Astrocyte of the hippocampus (primary cell): ENCODE results near the gene UBAC2.
"Not testable (repeated sequence)": the region's sequence is repeated elsewhere in the genome, so short reads cannot be mapped to it uniquely, and the experiment has no call there.

ENCODE experiments used
- DNase-seq: peaks from one replicate; pipeline ENCODE4 v3.0.0; 2011; ENCODE audit warnings: low read depth, low spot score

UBAC2 gene

DNA sequence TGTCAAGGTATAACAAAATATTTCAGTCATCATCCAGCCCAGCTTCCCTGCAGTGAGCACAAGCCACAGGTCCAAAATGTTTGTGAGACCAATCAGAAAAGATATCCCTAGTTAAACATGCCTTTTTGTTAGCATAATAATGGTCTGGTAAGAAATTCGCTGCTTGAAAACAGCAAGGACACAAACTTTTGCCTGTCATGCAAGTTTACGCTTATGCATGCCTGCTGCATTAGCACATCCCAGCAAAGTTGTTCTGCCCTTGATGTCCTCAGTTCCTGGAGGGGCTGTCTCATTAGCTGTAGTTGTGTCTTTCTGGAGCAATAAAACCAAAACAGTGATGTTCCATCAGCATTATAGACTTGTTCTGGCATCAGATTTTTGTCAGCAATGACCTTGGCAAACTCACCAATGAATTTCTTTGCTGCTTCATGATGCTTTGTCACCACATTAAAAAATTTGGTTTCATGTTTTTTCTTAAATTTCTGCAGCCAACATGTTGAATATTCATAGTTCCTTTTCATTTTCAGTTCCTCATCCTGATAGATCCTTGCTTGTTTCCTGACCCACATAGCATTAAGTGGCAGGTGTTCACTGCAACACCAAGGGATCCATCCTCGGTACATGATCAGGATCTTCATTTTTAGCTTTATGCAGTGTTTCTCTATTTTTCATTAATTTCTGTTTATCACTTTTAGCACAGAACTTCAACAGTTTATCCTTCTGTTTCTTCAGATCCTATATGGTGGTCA, 178.5 kb downstream of the UBAC2 start:
- DNase-seq, result no peak

DNA sequence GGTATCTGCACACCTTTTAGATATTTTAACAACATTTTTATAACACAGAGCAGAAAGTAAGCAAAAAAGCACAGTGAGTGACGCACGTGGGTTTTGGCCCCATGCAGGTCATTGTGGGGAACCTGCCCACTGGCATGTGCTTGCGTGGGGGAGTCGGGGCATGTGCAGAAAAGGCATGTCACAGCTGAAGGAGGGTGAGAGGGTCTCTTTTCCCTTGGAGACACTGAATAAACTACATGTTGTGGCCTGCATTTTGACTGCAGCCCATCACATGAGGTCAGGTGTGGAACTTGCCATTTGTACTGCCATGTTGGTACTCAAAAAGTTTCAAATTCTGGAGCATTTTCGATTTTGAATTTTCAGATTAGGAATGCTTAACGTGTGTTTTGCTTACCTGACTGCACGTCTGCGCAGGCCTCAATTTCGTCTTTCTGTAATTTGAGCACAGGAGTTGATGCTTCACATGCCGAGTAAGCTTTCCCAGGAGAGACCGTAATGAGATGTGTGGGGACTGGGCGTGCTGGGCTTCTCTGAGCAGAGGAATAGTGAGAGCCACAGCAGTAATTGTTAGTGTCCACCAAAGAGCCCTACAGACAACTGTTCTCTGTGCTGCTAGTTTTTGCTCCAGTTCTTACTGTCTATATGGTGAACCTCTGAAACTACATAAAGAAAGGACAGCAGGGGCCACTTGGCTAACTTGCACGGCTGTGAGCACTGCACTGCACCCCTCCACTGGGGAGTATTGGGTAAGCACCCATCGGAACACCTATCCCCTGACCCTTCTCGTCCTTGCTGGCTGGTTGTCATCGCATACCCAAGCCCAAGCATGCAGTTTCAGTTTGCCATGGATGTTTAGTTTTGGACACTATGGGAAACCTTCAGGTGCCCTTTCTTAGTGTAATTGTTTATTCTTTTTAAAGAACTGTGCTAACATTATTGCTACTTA, 179.5 kb downstream of the UBAC2 start:
- DNase-seq, result no peak

DNA sequence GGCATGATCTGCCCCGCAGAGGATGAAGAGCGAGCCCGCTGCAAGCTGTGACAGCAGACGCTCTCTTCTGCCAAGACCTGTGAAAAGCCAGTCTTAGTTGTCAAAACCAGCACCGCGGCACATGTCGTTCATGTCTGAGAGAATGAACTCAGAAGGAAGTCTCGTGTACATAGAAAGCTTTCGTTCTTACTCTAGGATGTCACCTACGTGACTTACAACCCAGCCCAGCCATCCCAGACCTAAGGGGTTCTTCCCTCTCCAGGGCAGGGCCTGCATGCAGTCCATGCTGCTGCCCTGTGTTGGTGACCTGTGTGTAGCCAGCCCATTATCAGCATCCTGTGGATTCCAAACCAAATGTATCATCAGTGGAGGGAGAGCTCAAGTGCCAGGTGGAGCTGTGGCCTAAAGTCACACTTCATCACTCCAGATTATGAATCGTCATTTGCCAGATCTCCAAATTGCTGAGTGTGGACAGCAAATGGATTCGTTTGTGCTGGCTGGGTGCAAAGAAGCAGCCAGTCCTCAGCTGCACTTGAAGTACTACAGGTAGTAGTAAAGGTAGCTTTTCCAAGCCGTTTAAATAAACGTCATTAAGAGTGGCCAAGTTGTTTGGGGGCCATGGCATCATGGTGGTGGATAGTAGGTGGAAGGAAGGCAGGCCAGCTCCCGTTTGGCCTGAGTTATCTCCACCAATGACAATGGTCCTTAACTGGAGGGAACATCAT, 180.4 kb downstream of the UBAC2 start:
- DNase-seq, result no peak

DNA sequence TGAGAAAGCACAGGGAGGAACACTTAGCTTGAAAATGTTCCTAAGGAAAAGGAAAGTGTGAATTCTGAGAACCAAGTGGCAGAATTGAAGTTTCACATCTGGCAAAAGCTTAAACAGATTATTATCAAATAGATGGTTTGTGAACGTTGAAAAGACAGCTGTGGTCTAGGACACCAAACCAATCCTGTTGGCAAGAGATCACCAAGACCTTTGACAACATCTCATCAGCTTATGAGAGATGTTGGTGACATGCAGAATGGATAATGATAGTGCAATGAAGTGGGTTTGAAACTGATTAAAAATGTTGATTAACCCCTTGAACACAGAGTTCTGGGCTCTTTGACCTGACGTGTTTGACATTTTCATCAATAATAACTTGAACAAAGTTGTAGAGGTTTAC, 181.1 kb downstream of the UBAC2 start:
- DNase-seq, result no peak

DNA sequence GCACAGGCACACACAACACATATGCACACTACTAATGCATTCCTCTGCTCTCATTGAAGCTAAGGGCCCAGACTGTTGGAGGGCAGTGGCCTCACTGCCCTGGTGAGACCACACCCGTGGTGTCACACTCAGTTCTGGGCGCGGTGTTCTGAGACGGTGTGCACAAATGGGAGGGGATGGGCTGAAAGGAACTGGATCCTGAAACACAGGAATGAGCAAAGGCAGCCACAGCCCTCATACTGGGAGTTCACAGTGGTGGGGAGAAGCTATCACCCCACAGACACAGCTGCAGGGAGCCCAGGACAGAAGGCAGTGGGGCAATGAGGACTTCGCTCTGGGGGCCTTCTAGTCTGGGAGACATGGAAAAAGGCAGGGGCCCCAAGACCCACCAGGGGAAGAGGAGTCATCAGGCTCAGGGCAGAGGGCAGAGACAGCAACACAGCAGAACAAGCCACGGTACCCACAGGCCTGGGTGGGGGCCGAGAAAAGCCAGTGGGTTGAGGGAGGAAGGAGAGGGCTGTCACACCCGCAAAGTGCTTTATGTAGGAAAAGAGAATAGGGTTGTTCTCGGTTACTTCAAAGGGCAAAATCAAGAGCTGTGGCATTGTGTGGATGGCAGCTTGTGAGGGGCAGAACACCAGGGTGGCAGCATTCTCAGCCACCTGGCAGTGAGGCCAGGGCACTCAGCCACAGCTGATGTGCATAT, 181.9 kb downstream of the UBAC2 start:
- no peak for DNase-seq

DNA sequence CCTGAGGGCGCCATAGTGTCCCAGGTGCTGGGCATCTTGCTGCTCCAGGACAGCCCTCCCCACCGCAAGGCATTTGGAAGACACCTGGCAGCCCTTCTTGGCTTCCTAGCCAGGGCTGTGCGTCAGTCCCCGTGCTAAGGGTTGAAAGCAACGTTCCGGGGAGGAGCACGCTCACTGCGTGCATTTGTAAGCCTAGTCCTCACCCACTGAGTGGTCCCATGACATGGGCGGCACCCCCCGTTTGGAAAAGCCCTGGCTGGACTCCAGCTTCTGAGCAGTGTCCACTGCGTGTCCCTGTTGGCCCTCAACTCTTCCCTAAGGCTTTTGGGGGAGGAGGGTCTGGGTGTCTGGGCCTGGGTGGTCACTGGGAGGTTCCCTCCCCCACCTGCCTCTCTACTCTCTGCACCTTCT, 182.9 kb downstream of the UBAC2 start:
- no peak for DNase-seq

DNA sequence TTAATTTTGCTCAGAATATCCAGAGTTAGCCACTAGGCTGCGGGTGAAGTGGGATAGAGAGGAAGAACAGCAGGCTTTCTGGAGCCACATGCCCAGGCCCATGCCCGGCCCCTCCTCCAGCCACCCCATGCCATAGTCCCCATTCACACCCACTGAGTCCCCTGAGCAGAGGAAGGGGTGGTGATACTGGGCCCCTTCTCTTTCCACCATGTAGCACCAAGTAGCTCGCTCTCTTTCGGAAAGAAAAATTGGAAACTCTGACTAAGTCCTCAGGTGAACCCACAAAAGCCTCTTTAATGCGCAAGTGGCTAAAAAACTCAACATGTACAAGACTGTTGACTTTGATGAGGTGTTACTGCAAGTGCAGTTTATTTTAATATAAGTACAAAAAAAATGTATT, 183.3 kb downstream of the UBAC2 start:
- no peak for DNase-seq

DNA sequence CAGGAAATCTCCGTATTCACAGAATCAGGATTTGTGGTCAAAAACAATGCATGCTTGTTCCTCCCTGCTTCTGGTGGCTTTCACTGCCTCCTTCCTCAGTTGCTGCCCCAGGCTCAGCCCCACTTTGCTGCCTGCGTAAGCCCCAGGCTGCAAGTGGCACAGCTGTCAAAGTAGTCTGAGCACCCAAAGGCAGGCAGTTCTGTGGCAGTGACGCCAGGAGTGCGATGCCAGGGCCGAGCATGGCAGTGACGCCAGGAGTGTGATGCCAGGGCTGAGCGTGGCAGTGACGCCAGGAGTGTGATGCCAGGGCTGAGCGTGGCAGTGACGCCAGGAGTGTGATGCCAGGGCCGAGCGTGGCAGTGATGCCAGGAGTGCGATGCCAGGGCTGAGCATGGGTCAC, 183.8 kb downstream of the UBAC2 start:
- DNase-seq, result no peak

DNA sequence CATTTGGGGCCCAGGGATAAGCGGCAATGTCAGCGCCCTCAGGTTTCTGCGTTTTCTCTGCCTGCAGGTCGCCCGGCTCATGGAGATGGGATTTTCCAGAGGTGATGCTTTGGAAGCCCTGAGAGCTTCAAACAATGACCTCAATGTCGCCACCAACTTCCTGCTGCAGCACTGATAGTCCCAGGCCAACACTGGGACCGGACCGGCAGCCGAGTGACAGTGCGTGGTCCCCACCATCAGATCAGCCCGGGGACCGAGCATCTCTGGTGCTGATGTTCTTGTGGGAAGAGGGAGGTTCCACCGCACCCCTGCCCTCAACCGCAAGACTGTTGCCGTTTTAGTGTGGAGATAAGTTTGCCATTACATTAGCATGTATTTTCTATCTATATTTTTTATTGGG, 184.5 kb downstream of the UBAC2 start:
- DNase-seq, result no peak

DNA sequence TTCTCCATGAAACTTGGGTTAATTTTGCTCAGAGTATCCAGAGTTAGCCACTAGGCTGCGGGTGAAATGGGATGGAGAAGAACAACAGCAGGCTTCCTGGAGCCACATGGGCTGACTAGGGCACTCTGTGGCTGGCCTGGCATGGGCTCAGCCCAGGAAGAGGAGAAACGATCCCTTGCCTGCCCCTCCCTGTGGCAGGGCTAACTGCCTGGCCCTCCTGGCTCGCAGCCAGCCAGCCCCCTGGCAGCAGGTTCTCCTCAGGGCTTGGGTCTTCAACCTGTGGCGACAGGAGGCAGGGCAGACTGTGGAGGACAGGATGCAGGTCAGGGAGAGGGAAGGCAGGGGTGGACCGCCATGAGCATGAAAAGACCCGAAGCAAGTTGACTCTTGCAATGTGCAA, 185.3 kb downstream of the UBAC2 start:
- DNase-seq, result no peak

DNA sequence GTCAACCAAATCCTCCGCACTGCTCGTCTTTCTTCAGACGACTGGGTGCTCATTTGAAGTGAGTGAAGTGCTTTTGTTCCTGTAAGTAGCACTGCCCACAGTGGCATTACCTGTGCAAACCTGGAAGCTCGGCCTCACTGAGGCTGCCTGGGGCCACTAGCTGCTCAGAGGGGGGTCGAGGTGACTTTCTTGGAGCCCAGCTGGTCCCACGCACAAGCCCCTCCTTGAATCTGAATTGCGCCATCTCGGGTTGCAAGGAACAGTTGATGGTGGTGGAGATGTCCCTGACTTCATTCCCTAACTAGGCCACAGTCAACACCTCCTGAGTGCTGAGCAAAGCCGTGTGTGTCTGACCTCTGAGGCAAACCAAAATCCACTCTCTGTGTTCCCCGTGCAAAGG, 185.8 kb downstream of the UBAC2 start:
- no peak for DNase-seq

DNA sequence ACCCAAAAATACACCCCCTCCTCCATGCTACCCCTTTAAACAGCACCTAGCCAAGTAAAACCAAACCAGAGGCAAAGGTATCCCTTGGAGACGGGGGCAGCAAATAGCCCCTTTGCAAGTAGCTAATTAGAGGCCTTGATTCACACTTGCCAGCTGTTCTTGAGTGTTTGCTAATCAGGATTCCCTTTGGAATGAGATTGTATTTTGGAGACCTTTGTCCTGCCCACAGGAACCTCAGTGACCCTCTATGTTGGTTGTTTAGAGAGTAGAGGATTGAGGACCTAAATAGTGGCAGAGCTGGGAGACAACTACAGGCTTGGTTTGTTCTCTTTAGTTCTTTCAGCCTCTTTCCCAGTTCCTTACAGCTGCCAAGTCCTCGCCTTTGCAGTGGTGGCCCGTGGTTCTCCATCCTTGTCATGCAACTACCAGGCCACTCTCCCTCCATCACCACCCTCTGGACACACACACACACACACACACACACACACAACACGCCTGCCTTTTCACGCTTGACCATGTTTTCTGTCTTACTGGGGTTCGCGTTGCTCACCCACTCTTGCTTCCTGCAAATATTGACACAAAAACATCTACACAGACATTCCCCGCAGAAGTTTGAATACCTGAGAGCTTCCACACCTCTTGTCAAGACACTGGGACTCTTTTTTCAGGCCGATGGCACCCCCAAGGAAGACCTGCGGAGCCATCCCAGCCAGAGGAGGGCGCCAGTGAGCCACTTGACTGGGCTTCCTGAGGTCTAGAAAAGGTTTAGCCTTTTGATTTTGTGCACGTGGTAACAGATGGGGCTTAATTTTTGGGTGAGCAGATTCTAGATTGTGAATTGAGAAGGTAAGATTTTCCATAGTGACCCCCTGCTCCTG, 186.5 kb downstream of the UBAC2 start:
- no peak for DNase-seq

DNA sequence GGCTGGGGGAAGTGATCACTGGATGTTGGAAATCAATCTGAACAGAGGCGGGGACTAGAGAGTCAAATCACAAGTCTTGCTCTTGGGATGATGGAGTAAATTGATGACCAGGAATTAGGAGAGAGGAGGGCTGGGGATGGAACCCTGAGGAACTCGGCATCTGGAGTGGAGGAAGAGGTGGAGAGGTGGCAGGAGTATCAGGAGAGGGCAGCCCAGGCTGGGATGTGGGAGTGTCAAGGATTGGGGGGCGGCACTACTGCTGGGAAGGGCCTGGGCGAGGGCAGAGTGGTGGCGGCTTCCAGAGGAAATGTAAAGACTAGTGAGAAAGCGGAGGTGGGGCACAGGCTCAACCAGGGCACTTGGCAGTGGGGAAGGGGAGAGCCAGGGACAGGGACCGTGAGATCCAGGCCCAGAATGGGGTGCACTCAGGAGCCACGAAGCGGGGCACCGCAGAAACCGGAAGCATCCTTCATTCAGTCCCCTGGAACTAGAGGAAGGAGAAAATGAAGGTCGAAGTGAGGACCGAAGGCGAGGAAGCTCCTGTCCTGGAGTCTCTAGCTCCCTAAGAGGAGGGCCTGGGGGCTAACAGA, 187.8 kb downstream of the UBAC2 start:
- no peak for DNase-seq

DNA sequence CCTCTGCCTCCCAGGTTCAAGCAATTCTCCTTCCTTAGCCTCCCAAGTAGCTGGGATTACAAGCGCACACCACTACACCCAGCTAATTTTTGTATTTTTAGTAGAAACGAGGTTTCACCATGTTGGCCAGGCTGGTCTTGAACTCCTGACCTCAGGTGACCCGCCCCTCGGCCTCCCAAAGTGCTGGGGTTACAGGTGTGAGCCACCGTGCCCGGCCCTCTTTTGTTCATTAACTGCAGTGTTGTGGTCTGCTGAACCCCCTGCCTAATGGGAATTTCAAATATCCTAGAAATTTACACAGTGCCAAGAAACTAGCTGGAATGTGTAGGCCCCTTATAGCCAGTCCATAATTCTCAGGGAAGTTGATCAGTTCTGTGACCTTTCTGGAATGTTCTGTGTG, 188.4 kb downstream of the UBAC2 start:
- not testable (repeated sequence) for DNase-seq

DNA sequence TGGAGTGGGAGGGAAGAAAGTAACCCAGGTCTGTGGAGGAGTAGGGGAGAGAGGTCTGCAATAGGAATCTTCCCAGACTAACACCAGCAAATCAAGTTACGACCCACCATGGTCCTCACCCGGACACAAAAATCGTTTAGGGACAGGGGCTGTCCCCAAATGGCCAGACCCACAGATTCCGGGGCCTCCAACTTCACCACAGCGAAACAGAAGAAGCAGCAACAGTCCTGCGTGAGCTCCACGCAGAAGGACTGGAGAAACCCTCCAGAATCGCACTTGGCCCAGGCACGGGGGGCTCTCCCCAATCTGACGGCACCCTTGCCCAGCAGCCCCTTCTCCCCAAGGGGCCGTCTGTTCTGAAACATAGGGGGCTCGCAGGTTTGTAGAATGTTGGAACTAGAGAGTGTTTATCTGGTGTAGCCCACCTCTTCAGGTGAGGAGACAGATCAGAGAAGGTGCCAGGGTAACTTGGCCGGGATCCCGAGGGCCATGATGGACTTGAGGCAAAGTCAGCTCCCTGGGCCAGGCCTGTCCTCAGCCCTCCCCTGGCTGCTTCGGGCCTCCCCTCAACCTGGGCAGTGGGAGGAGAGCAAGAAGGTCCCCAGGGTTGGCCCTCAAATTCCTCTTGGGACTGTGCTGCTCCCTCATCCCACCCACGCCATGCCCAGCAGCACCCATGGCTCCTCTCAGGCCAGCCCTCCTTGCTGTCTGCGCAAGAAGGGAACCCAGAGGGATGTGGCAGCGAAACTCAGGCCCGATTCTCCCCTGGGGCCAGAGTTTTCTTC, 189.1 kb downstream of the UBAC2 start:
- DNase-seq, result no peak

DNA sequence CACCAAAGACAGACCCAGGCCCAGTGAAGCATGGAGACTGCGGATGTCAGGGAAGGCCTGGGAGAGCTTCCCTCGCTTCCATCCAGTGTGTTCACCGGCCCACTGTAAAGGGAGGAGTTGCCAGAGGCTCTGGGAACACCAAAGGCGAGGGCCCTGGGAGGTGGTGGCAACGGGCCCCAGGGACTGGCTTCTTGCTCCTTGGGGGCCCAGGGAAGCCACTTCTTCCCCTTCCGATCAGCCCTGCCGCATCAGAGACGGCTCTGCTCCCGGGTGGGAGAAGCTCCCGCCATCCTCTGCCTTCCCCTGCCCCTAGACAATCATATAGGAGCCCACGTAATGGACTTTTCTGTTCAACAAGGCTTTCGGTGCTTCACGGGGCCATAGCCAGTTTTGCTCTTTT, 189.9 kb downstream of the UBAC2 start:
- no peak for DNase-seq

DNA sequence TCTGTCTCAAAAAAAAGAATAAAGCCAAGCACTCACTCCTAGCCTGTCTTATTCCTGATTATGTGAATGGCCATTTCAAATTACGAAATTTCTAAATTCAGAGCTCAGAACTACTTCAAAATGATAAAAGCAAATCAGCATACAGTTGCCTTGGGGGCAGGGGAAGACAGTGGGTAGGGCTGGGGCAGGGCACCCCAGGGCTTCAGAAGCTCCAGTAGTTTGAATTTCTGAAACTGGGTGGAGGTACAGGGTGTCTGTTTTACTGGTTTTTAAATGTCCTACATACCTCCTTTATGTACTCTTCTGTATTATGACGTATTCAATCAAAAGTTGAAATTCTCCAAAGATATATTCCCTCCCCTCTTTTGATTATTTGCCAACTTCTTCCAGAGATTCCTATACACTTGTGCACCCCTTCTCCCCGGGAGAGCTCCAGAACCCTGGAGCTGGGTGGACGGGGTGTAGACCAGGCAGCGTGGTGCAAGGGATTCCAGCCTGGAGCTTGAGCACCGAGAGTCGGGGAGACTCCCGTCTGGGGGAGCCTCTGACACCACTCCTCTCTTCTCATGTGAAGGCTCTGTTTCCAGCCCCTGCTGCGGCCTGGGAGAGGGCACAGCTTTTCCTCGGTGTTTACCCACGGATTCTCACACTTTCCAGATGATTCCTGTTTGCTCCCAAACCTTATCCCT, 191.3 kb downstream of the UBAC2 start:
- DNase-seq, result no peak

DNA sequence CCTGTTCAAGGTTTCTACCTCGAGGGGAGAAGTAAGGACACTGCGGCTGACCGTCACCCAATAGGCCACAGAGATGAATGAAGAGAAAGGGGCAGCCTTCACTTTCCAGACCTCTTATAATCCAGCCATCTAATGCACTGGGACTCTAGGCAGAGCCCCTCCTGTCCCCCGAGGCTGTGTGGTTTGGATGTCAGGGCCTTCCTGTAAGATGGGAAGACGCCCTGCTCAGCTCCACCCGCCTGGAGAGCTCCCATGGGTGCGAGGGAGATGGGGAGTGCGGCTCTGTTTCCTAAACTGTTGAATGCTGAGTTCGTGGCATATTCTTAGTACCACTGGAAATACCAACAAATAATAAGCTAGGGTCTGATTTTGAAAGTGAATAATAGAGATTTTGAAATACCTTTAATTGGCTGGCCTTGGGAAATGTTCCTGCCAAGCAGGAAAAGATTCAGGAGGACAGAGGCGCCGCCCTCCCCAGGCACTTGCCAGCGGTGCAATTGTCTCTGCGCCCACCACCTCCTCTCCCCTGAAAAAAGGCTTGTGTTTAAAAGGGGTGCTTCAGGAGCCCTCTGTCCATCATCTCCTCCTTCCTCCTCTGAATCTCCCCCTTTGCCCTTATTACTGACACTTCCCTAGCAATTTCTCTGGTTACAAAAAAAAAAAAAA, 191.9 kb downstream of the UBAC2 start:
- no peak for DNase-seq
